GM12878 (cell line): Measurements from ENCODE around the gene CEP57. TPM values are rescaled to one million over a fixed set of nuclear protein-coding genes. Genes with fewer than 3 reads are reported as not detected.
A peak's percentile ranks its signal among the peaks of the same experiment; 100 is the strongest.

Experiments
- ASH2L ChIP-seq: fragments of 300-600, 200-600 bp; sonication (generic); IDR thresholded peaks from 2 replicates; pipeline ENCODE4 v1.6.1; 2017; ENCODE audit warnings: low read depth, mild to moderate bottlenecking, borderline replicate concordance
- BACH1 ChIP-seq: fragments of 450-650 bp; IDR thresholded peaks from 2 replicates; pipeline ENCODE4 v1.6.1; 2017; ENCODE audit warnings: mild to moderate bottlenecking, borderline replicate concordance
- CUX1 ChIP-seq: IDR thresholded peaks from 2 replicates; pipeline ENCODE4 v1.6.1; 2012; ENCODE audit warnings: improper control_type of control experiment, low read depth, low read length; ENCODE audit not compliant: insufficient replicate concordance
- E4F1 ChIP-seq: fragments of 450-650 bp; IDR thresholded peaks from 2 replicates; pipeline ENCODE4 v1.6.1; 2018; ENCODE audit warnings: borderline replicate concordance, mild to moderate bottlenecking; ENCODE audit not compliant: partially characterized antibody
- ESRRA ChIP-seq: IDR thresholded peaks from 2 replicates; pipeline ENCODE4 v1.6.1; 2012; ENCODE audit warnings: mild to moderate bottlenecking, low read length, improper control_type of control experiment
- HDAC2 ChIP-seq: fragments of 200-600 bp; sonication (generic); IDR thresholded peaks from 2 replicates; pipeline ENCODE4 v1.6.1; 2017
- IRF3 ChIP-seq: fragments of 450-650 bp; IDR thresholded peaks from 2 replicates; pipeline ENCODE4 v1.6.1; 2014; ENCODE audit warnings: mild to moderate bottlenecking
- NFIC ChIP-seq: IDR thresholded peaks from 2 replicates; pipeline ENCODE4 v1.6.1; 2012; ENCODE audit warnings: low read depth, mild to moderate bottlenecking, inconsistent platforms, low read length, moderate library complexity
- PML ChIP-seq: IDR thresholded peaks from 2 replicates; pipeline ENCODE4 v1.6.1; 2012; ENCODE audit warnings: low read length, inconsistent platforms
- RELA ChIP-seq: fragments of 450-650 bp; IDR thresholded peaks from 2 replicates; pipeline ENCODE4 v1.8.0; 2014; ENCODE audit warnings: borderline replicate concordance; ENCODE audit not compliant: partially characterized antibody
- SPI1 ChIP-seq: IDR thresholded peaks from 2 replicates; pipeline ENCODE4 v1.6.1; 2011; ENCODE audit warnings: low read depth, mild to moderate bottlenecking, low read length, moderate library complexity, borderline replicate concordance; ENCODE audit not compliant: insufficient read depth
- SUPT20H ChIP-seq: IDR thresholded peaks from 2 replicates; pipeline ENCODE4 v1.6.1; 2011; ENCODE audit warnings: low read depth, mild to moderate bottlenecking, low read length, moderate library complexity, borderline replicate concordance; ENCODE audit not compliant: control insufficient read depth
- TBL1XR1 ChIP-seq: IDR thresholded peaks from 2 replicates; pipeline ENCODE4 v1.6.1; 2012; ENCODE audit warnings: low read depth, low read length, improper control_type of control experiment
- ZNF207 ChIP-seq: fragments of 450-650 bp; IDR thresholded peaks from 2 replicates; pipeline ENCODE4 v1.6.1; 2014; ENCODE audit warnings: antibody characterized with exemption, mild to moderate bottlenecking, borderline replicate concordance
- ZNF687 ChIP-seq: fragments of 450-650 bp; IDR thresholded peaks from 2 replicates; pipeline ENCODE4 v1.6.1; 2017; ENCODE audit warnings: mild to moderate bottlenecking, moderate library complexity
- ZZZ3 ChIP-seq: IDR thresholded peaks from 2 replicates; pipeline ENCODE4 v1.6.1; 2011; ENCODE audit warnings: low read depth; ENCODE audit not compliant: control insufficient read depth, insufficient read length
- polyA plus RNA-seq, 11 experiments: library from polyadenylated mRNA; depleted of rRNA in 4 of 11; unstranded in 6 of 11; stranded (reverse) in 5 of 11; fragments of >200 nt; fragmentation: Nextera tagmentation in 4 of 11; fragmentation: Illumina TruSeq in 1 of 11; extraction: Ambion mirVana in 4 of 11; extraction: Trizol in 1 of 11; gene quantifications; 1 replicate in 1 of 11; 2 replicates in 10 of 11; pipeline versions ENCODE4 v1.2.1 to v1.2.3, GENCODE V29; 2011 to 2016; ENCODE audit warnings: inconsistent platforms in 2 of 11, missing spikeins in 2 of 11, low read depth in 1 of 11
- total RNA-seq, 4 experiments: library from RNA; depleted of rRNA in 3 of 4; stranded (reverse); fragments of >200 nt in 3 of 4; fragmentation: Illumina TruSeq in 1 of 4; extraction: Trizol in 1 of 4; gene quantifications; 2 replicates each; pipeline versions ENCODE4 v1.2.1 to v1.2.3, GENCODE V29; 2013 to 2021

CEP57 gene
- total and polyA plus RNA-seq, 10 of the 15 experiments (the other 5 are each of a cell fraction or from before 2014, with no cell fraction given): 19.4 to 85.4 (median 56.8) TPM

- TF ChIP-seq E4F1: peak; percentile 22
- 0 out of 2 replicates have a peak, but pooled peaks have one; percentile 46 for TF ChIP-seq IRF3
- no peak for TF ChIP-seq HDAC2
- TF ChIP-seq PML: peak; percentile 64; the same call in 1 of the 2 replicates
- TF ChIP-seq NFIC: peak; percentile 49; the same call in 1 of the 2 replicates
- TF ChIP-seq ZZZ3: no peak
- TF ChIP-seq ZNF207: peak; percentile 96
- TF ChIP-seq SUPT20H: no peak
- no peak for TF ChIP-seq SPI1
- no peak for TF ChIP-seq ASH2L
- TF ChIP-seq RELA: peak; percentile 86
- TF ChIP-seq TBL1XR1: no peak
- no peak; the same call in 1 of the 2 replicates for TF ChIP-seq ZNF687
- peak; percentile 45; the same call in 1 of the 2 replicates for TF ChIP-seq BACH1
- no peak for TF ChIP-seq ESRRA
- no peak for TF ChIP-seq CUX1
Observed at GRCh38 chr11:95790123-95790932, at the start of gene CEP57 (continued).
